Dermis blood vessel endothelial cell (primary cell): ENCODE data around the gene SHLD2. TPM values are rescaled to one million over a fixed set of nuclear protein-coding genes. Genes with fewer than 3 reads are reported as not detected.
"Not testable (repeated sequence)": the region's sequence is repeated elsewhere in the genome, so short reads cannot be mapped to it uniquely, and the experiment has no call there.

ENCODE experiments used
- DNase-seq: peaks from one replicate; pipeline ENCODE4 v3.0.0; 2010
- total RNA-seq: library from RNA; depleted of rRNA; stranded (reverse); fragments of >200 nt; gene quantifications from 2 replicates; pipeline ENCODE4 v1.2.3, GENCODE V29; 2014

The SHLD2 gene
- total RNA-seq, 1 donor from 2014 or later: 25.9 TPM

GRCh38 chr10:87149020-87149609, 54.1 kb downstream of the SHLD2 start:
- DNase-seq: not testable (repeated sequence)

GRCh38 chr10:87151516-87151915, 56.5 kb downstream of the SHLD2 start:
- DNase-seq: not testable (repeated sequence)

GRCh38 chr10:87156841-87157240, 61.8 kb downstream of the SHLD2 start:
- not testable (repeated sequence) for DNase-seq

GRCh38 chr10:87157821-87158220, 62.8 kb downstream of the SHLD2 start:
- not testable (repeated sequence) for DNase-seq

- not testable (repeated sequence) for DNase-seq
These were observed 67.8 kb downstream of the SHLD2 start for GRCh38 chr10:87162703-87163293.

GRCh38 chr10:87163414-87163813, 68.4 kb downstream of the SHLD2 start:
- not testable (repeated sequence) for DNase-seq

- not testable (repeated sequence) for DNase-seq
These were observed 74.9 kb downstream of the SHLD2 start for GRCh38 chr10:87169857-87170256.

- DNase-seq: not testable (repeated sequence)
These were observed 75.7 kb downstream of the SHLD2 start for GRCh38 chr10:87170705-87171104.

GRCh38 chr10:87171670-87172069, 76.7 kb downstream of the SHLD2 start:
- not testable (repeated sequence) for DNase-seq

- not testable (repeated sequence) for DNase-seq
These were observed 77.2 kb downstream of the SHLD2 start for GRCh38 chr10:87172178-87172577.

- DNase-seq: not testable (repeated sequence)
These were observed 82.6 kb downstream of the SHLD2 start for GRCh38 chr10:87177587-87177986.

- DNase-seq: not testable (repeated sequence)
These were observed 89.4 kb downstream of the SHLD2 start for GRCh38 chr10:87184421-87184820.

- DNase-seq: not testable (repeated sequence)
These were observed 91.0 kb downstream of the SHLD2 start for GRCh38 chr10:87186016-87186415.

GRCh38 chr10:87187573-87187972, 92.6 kb downstream of the SHLD2 start:
- not testable (repeated sequence) for DNase-seq

- not testable (repeated sequence) for DNase-seq
These were observed 96.8 kb downstream of the SHLD2 start for GRCh38 chr10:87191841-87192240.

- DNase-seq: peak; percentile 31
These were observed 105.9 kb downstream of the SHLD2 start for GRCh38 chr10:87200924-87201323.

- DNase-seq: not testable (repeated sequence)
These were observed 109.8 kb downstream of the SHLD2 start for GRCh38 chr10:87204801-87205200.

GRCh38 chr10:87206922-87207321, 111.9 kb downstream of the SHLD2 start:
- peak; percentile 44 for DNase-seq

GRCh38 chr10:87210309-87210708, 115.3 kb downstream of the SHLD2 start:
- DNase-seq: not testable (repeated sequence)

GRCh38 chr10:87211848-87212247, 116.8 kb downstream of the SHLD2 start:
- peak; percentile 49 for DNase-seq

- not testable (repeated sequence) for DNase-seq
These were observed 118.3 kb downstream of the SHLD2 start for GRCh38 chr10:87213150-87213765.

- DNase-seq: not testable (repeated sequence)
These were observed 118.8 kb downstream of the SHLD2 start for GRCh38 chr10:87213806-87214205.

GRCh38 chr10:87216120-87216519, 121.1 kb downstream of the SHLD2 start:
- not testable (repeated sequence) for DNase-seq

- DNase-seq: not testable (repeated sequence)
These were observed 124.4 kb downstream of the SHLD2 start for GRCh38 chr10:87219370-87219769.
